AG09319 (cell line): Measurements from ENCODE around the gene SH3TC2.

Source experiments
- DNase-seq: peaks from one replicate; pipeline ENCODE4 v3.0.0-alpha.2; 2010; ENCODE audit warnings: low read depth; ENCODE audit errors: extremely low read depth
- TF ChIP-seq, protein P1 (sequence below): IDR thresholded peaks from 2 replicates; pipeline ENCODE4 v1.5.1; 2011; ENCODE audit warnings: low read depth, mild to moderate bottlenecking, inconsistent platforms, low read length, moderate library complexity

SH3TC2 gene

DNA sequence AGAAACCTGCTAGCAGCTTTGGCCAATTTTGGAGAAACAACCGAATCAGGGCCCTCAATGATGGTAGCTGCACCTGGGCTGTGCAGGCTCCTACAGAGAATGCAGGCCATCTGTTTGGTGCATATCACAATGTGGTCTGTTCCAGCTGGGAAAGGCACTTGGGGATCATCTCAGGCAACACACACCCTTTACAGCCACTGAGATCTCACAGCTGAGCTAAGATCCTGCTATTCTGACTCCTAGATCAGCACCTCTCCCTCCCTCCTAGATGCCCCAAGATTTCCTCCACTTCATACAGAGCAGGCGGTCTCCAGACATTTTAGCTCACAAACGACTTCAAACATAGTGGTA is 100.7 kb downstream of the SH3TC2 start:
- DNase-seq, result no peak
- TF ChIP-seq, protein P1, sequence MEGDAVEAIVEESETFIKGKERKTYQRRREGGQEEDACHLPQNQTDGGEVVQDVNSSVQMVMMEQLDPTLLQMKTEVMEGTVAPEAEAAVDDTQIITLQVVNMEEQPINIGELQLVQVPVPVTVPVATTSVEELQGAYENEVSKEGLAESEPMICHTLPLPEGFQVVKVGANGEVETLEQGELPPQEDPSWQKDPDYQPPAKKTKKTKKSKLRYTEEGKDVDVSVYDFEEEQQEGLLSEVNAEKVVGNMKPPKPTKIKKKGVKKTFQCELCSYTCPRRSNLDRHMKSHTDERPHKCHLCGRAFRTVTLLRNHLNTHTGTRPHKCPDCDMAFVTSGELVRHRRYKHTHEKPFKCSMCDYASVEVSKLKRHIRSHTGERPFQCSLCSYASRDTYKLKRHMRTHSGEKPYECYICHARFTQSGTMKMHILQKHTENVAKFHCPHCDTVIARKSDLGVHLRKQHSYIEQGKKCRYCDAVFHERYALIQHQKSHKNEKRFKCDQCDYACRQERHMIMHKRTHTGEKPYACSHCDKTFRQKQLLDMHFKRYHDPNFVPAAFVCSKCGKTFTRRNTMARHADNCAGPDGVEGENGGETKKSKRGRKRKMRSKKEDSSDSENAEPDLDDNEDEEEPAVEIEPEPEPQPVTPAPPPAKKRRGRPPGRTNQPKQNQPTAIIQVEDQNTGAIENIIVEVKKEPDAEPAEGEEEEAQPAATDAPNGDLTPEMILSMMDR, result no peak

DNA sequence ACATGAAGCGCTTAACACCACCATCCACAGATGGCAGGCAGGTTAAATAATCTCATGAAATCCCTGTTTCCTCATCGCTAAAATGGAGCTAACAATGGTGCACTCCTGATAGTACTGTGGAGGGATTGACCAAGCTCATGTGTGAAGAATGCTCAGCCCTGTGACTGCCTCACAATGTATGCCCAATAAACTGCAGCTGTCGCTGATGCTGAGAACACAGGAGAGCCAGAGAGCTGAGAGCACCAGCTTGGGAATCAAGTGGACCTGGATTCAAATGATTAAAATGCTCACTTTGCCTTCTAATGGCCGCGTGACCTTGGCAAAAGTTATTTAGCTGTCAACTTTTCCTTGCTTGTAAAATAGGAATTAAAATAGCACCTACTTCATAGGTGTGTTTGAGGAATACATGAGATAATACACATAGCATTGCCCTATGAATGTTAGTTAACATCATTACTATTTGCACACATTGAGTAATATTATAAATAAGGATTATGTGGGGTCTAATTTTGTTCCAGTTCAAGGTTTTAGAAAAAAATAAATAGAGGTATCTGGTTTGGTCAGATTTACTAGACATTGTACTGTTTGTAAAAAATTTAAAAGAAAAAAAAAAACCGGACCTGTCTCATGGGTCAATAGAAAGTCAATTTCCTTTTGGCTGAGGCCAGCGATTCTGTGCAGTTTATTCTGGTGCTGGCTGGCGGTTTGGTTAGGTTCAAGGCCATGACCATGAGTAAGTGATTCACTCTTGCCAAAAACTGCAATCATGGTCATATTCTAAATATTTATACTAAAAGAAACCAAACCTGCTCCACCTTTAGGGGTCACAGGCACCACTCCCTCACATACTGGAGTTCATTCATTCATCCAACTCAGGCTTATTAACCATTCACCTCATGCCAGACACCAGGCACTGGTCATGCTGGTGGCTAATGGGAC is 101.3 kb downstream of the SH3TC2 start:
- DNase-seq, result peak; percentile 37
- TF ChIP-seq, protein P1, result no peak

DNA sequence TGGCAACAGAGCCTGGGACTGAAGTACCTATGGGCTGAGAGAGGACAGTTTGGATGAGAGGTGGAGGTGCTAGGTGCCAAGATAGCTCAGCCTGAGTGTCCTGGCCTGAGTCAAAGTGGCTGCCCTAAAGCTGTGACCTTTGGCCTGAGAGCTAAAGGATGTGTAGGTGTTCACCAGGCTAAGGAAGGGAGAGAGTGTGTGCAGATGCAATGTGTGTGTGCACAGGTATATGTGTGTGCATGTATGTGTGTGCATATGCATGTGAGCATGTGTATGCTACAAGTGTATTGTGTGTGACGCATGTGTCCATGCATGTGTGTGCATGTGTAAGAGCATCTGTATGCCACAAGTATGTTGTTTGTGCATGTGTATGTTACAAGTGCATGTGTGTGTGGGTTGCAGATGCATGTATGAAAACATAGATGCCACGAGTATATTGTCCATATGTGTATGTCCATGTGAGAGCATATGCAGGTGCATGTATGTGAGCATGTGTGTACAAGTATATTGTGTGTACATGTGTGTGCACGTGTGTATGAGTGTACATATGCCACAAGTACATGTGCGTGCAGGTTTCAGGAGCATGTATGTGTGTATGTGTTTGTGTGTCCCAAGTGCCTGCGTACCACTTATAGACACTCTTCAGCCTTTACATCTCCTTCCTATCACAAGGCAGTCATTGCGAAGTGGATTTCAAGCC is 102.6 kb downstream of the SH3TC2 start:
- TF ChIP-seq, protein P1, result no peak
- no peak for DNase-seq

DNA sequence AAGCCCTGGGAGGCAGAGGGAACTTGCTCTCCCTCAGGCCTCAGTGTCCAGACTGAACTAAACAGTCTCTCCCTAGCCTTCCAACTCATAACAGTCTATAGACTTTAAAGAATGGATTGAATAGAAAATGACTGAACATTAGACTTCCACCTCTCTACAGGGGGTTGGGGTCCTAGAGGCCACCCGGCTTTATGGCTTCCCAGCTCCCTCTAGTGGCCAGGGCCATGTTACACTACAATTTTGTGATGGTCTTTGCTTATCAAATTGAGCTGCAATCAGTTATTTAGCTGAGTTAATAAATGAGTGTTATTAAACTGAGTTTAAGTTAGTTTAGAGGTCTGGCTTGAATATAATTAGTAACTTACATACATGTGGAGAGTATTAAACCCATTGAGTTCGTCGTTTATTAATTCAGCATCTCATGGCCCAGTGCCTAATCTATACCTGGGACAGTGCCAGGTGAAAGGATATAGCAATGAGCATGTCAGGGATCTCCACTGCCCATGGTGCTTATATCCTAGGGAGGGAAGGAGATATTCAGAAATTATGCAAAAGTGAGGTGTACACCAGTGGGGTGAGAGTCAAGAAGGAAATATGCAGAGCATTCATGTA is 105.2 kb downstream of the SH3TC2 start:
- TF ChIP-seq, protein P1, result peak; percentile 90
- no peak for DNase-seq

DNA sequence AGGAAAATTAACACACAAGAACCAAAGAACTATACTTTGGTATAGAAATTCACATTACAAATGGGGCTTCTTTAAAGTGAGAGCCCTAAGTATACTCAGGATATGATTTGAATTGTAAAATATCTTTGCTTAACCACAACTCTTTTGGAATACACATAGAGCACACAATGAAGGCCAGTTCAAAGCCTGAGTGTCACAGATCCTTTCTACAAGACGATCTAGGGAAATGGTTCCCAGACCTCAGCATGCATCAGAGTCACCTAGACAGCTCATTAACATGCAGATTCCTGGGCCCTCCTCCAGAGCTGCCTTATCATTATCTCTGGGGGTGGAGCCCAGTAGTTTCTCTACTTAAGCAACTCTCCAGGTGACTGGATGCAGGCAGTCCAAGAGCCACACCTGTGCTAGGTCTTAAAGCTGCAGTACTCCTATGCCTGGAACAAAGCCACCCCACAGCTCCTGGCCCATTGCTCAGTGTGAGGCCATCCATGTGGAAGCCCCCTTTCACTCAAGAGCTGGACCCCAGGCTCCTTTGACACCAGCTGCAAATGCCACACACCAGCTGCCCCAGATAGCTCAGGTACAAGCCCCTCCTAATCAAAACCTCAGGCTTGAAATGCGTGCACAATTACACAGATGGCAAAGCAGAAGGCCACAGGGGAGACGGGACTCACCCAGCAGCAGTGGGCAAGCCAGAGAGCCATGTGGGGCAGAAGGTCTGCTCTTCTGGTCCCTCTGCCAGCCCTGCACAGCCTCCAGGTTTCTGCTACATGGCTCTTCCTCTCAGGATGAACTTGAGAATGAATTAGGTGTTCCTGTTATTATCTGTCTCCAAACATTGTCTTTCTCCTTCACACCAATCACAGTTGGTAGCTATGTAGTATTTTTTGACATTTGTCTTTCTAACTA is 106.1 kb downstream of the SH3TC2 start:
- TF ChIP-seq, protein P1, result no peak
- DNase-seq, result no peak
